Measurements from ENCODE around the gene FNTB. TPM values are rescaled to one million over a fixed set of nuclear protein-coding genes. Genes with fewer than 3 reads are reported as not detected.

FNTB gene
- polyA plus RNA-seq, 3 donors: 12.3 to 14.2 (median 14.1) TPM

GRCh38 chr14:64970776-64971477, 15.8 kb upstream of the FNTB start:
- peaks cover 12% of the 10 kb centered on the region for H3K4me1 Mint-ChIP-seq
- H3K4me3 ChIP-seq (replicated peaks in 1 of 3; ENCODE audit: low read depth in 2 of 3, low read length in 3 of 3): no peak overlapping the region
- no peak overlapping the region for H3K27ac Mint-ChIP-seq
- peaks cover 32 to 55% (median 42%) of the 10 kb centered on the region in 3 donors for H3K27me3 Mint-ChIP-seq (ENCODE audit: low read depth in 3 of 3)
- peaks cover 0 to 7% (median 7%) of the 10 kb centered on the region in 7 donors for H3K9me3 Mint-ChIP-seq
- no peaks in the 10 kb centered on the region for H4K20me1 ChIP-seq (ENCODE audit: insufficient read depth, low read length)
- H3K9me3 ChIP-seq (replicated peaks in 1 of 2; ENCODE audit: control insufficient read depth in 1 of 2, insufficient read depth in 1 of 2, low read length in 2 of 2): peaks cover 0 to 8% of the 10 kb centered on the region in 2 donors
- 96% methylated on average over 5 of the region's 8 CpGs for whole genome bisulfite sequencing (ENCODE audit: insufficient coverage)
- H3K9ac ChIP-seq (ENCODE audit: insufficient read depth, low read length, poor library complexity, severe bottlenecking): no peak overlapping the region
- no peaks in the 10 kb centered on the region for H3K36me3 ChIP-seq (replicated peaks in 1 of 2; ENCODE audit: control insufficient read depth in 1 of 2, insufficient read depth in 2 of 2, low read length in 2 of 2)
- peaks cover 26 to 42% of the 10 kb centered on the region in 2 donors for H3K27me3 ChIP-seq (ENCODE audit: control insufficient read depth in 2 of 2, insufficient read depth in 2 of 2, low read length in 2 of 2)
- H3K4me3 Mint-ChIP-seq: peak overlapping the region; percentile 68 to 85
- H3K4me1 ChIP-seq (ENCODE audit: control insufficient read depth in 1 of 2, insufficient read depth in 2 of 2, low read length in 2 of 2): peaks cover 9 to 11% of the 10 kb centered on the region in 2 donors
- DNase-seq: no peak
- intact Hi-C loops (cut with micrococcal nuclease): no loop called here
- peak overlapping the region; percentile 77 for H3K4me2 ChIP-seq (replicated peaks; ENCODE audit: extremely low read depth, low read length, poor library complexity, severe bottlenecking)
- H3K36me3 Mint-ChIP-seq: peaks cover 0 to 2% of the 10 kb centered on the region in 2 donors
- TF ChIP-seq CTCF (IDR thresholded peaks at IDR 0.05): no peak
- H3K79me2 ChIP-seq (ENCODE audit: insufficient read depth, low read length): no peaks in the 10 kb centered on the region
- no peak overlapping the region for H3K27ac ChIP-seq (ENCODE audit: low read depth in 1 of 2, low read length in 2 of 2)
- H2AFZ ChIP-seq (ENCODE audit: insufficient read depth, low read depth, low read length, poor library complexity, severe bottlenecking): no peak overlapping the region

GRCh38 chr14:64971491-64971942, 15.2 kb upstream of the FNTB start:
- 0% methylated on average over 11 of the region's 31 CpGs for WGBS (ENCODE audit: insufficient coverage)
- peak overlapping the region; percentile 53 for H3K9ac ChIP-seq (ENCODE audit: insufficient read depth, low read length, poor library complexity, severe bottlenecking)
- no peak for DNase-seq
- no peak overlapping the region for H3K27ac ChIP-seq (ENCODE audit: low read depth in 1 of 2, low read length in 2 of 2)
- TF ChIP-seq CTCF (IDR thresholded peaks at IDR 0.05): no peak
- no peaks in the 10 kb centered on the region for H3K79me2 ChIP-seq (ENCODE audit: insufficient read depth, low read length)
- peak overlapping the region; percentile 19 to 66 (median 24) for H3K4me3 ChIP-seq (replicated peaks in 1 of 3; ENCODE audit: low read depth in 2 of 3, low read length in 3 of 3)
- Mint-ChIP-seq H3K36me3 (peaks cover 0 to 2% of the 10 kb centered on the region in 2 donors), H3K9me3 (peaks cover 0 to 7% (median 7%) of the 10 kb centered on the region in 7 donors), H3K4me3 (peak overlapping the region; percentile 68 to 85), H3K27ac (no peak overlapping the region), H3K4me1 (peaks cover 12% of the 10 kb centered on the region), H3K27me3 (ENCODE audit: low read depth in 3 of 3) (peaks cover 34 to 58% (median 45%) of the 10 kb centered on the region in 3 donors)
- H3K27me3 ChIP-seq (ENCODE audit: control insufficient read depth in 2 of 2, insufficient read depth in 2 of 2, low read length in 2 of 2): peaks cover 26 to 43% of the 10 kb centered on the region in 2 donors
- intact Hi-C loops (cut with micrococcal nuclease): no loop called here
- H2AFZ ChIP-seq (ENCODE audit: insufficient read depth, low read depth, low read length, poor library complexity, severe bottlenecking): peak overlapping the region; percentile 35
- H3K36me3 ChIP-seq (replicated peaks in 1 of 2; ENCODE audit: control insufficient read depth in 1 of 2, insufficient read depth in 2 of 2, low read length in 2 of 2): no peaks in the 10 kb centered on the region
- peaks cover 9 to 11% of the 10 kb centered on the region in 2 donors for H3K4me1 ChIP-seq (ENCODE audit: control insufficient read depth in 1 of 2, insufficient read depth in 2 of 2, low read length in 2 of 2)
- peaks cover 0 to 8% of the 10 kb centered on the region in 2 donors for H3K9me3 ChIP-seq (replicated peaks in 1 of 2; ENCODE audit: control insufficient read depth in 1 of 2, insufficient read depth in 1 of 2, low read length in 2 of 2)
- no peaks in the 10 kb centered on the region for H4K20me1 ChIP-seq (ENCODE audit: insufficient read depth, low read length)
- peak overlapping the region; percentile 77 for H3K4me2 ChIP-seq (replicated peaks; ENCODE audit: extremely low read depth, low read length, poor library complexity, severe bottlenecking)

Measured in CD14-positive monocyte (primary cell).